Vagina (tissue), 2 donors: ENCODE data around the gene HNRNPU.

Source experiments
- CTCF ChIP-seq, 3 experiments: fragments of 450-650 bp in 2 of 3; fragments of 200-600 bp in 1 of 3; sonication (generic) in 1 of 3; IDR thresholded peaks; one replicate each; pipeline ENCODE4 v1.5.1; 2017 to 2019; ENCODE audit warnings: antibody characterized with exemption in 3 of 3, mild to moderate bottlenecking in 2 of 3, moderate library complexity in 2 of 3
- POLR2A ChIP-seq, 2 donors: fragments of 450-650 bp; IDR thresholded peaks; one replicate each; pipeline ENCODE4 v1.6.1; 2017; ENCODE audit warnings: antibody characterized with exemption in 2 of 2, mild to moderate bottlenecking in 2 of 2, moderate library complexity in 2 of 2

GRCh38 chr1:244862699-244863490 lies 1.4 kb downstream of the HNRNPU start:
- TF ChIP-seq CTCF (IDR thresholded peaks at IDR 0.05) (no peak), POLR2A (IDR thresholded peaks at IDR 0.05) (peak in 1 of 2 donors; percentile 90)
